GM12878 (cell line): Measurements from ENCODE around the gene MAST3. TPM values are rescaled to one million over a fixed set of nuclear protein-coding genes. Genes with fewer than 3 reads are reported as not detected.

Source experiments
- ATAC-seq: fragments of 200-7000 bp; cut with Tn5 transposase; 3 replicates; pipeline ENCODE4 v1.9.1; 2020; ENCODE audit warnings: mild to moderate bottlenecking, moderate library complexity
- BruUV-seq: library from RNA; stranded (reverse); fragments of 400-500 nt; replicated peaks from 2 replicates; lab custom pipeline; 2021; lab: Mats Ljungman, UMichigan
- CTCF ChIA-PET: fragments of 300-600 bp; sonication (Branson Sonifier 250); formaldehyde crosslinking; extraction: SDS; loops from one replicate; lab custom pipeline; 2021; ENCODE audit warnings: inconsistent platforms; lab: Yijun Ruan, JAX
- POLR2A ChIA-PET: fragments of 350-600 bp; formaldehyde crosslinking; extraction: SDS; loops from one replicate; lab custom pipeline; 2021; ENCODE audit warnings: inconsistent platforms; lab: Charles Lee
- RAD21 ChIA-PET: fragments of 300-600 bp; sonication (Branson Sonifier 250); formaldehyde crosslinking; loops from one replicate; lab custom pipeline; 2023; ENCODE audit warnings: antibody characterized with exemption; ENCODE audit not compliant: unreplicated experiment; lab: Charles Lee
- SMC1A ChIA-PET: fragments of 300-600 bp; sonication (Branson Sonifier 250); formaldehyde crosslinking; loops from one replicate; lab custom pipeline; 2023; ENCODE audit not compliant: unreplicated experiment, uncharacterized antibody; lab: Charles Lee
- DNase-seq: peaks from one replicate; pipeline ENCODE4 v3.0.0-alpha.2; 2011; ENCODE audit warnings: low read depth, low spot score
- FAIRE-seq: peaks from 3 replicates; lab custom pipeline; 2011; peaks lifted over from hg19 to GRCh38; lab: Jason Lieb, UNC
- H2AFZ ChIP-seq: 2 replicates; pipeline ENCODE4 v1.6.0; 2011; ENCODE audit warnings: low read depth, low read length, control low read depth; ENCODE audit not compliant: control insufficient read depth
- H3K27ac ChIP-seq: 2 replicates; pipeline ENCODE4 v1.5.1; 2011; ENCODE audit warnings: control low read depth; ENCODE audit not compliant: control insufficient read depth, insufficient read depth
- H3K27me3 ChIP-seq, 2 experiments: replicated peaks in 1 of 2; 2 replicates each; pipeline versions ENCODE4 v1.6.0 to v1.6.1; 2011; ENCODE audit warnings: low read length in 1 of 2; ENCODE audit not compliant: control insufficient read depth in 2 of 2, insufficient read depth in 2 of 2
- H3K36me3 ChIP-seq, 2 experiments: 2 replicates each; pipeline ENCODE4 v1.5.1; 2011; ENCODE audit warnings: low read length in 1 of 2; ENCODE audit not compliant: control insufficient read depth in 2 of 2, insufficient read depth in 2 of 2
- H3K4me1 ChIP-seq: 2 replicates; pipeline ENCODE4 v1.6.1; 2011; ENCODE audit warnings: mild to moderate bottlenecking, low read length, moderate library complexity, mixed read lengths; ENCODE audit not compliant: control insufficient read depth, insufficient read depth
- H3K4me2 ChIP-seq: 2 replicates; pipeline ENCODE4 v1.6.0; 2011; ENCODE audit warnings: control low read depth; ENCODE audit not compliant: control insufficient read depth, insufficient read depth
- H3K4me3 ChIP-seq: fragments of 200-600 bp; sonication (generic); 2 replicates; pipeline ENCODE4 v1.5.1; 2016
- H3K79me2 ChIP-seq: 2 replicates; pipeline ENCODE4 v1.6.0; 2011; ENCODE audit warnings: low read length; ENCODE audit not compliant: control insufficient read depth, insufficient read depth
- H3K9ac ChIP-seq: 2 replicates; pipeline ENCODE4 v1.8.0; 2011; ENCODE audit warnings: low read length, control low read depth, mixed read lengths; ENCODE audit not compliant: control insufficient read depth, insufficient read depth
- H3K9me3 ChIP-seq: replicated peaks from 3 replicates; pipeline ENCODE4 v1.5.1; 2011; ENCODE audit warnings: mild to moderate bottlenecking, low read length; ENCODE audit not compliant: control insufficient read depth, insufficient read depth
- H4K20me1 ChIP-seq: 2 replicates; pipeline ENCODE4 v1.6.0; 2011; ENCODE audit not compliant: control insufficient read depth, insufficient read depth
- EGR1 ChIP-seq, 2 experiments: IDR thresholded peaks; 1 replicate in 1 of 2; 2 replicates in 1 of 2; pipeline ENCODE4 v1.6.1; 2011 to 2012; ENCODE audit warnings: low read depth in 2 of 2, low read length in 2 of 2, borderline replicate concordance in 1 of 2, mild to moderate bottlenecking in 1 of 2, moderate library complexity in 1 of 2
- FOXK2 ChIP-seq: fragments of 450-650 bp; IDR thresholded peaks from 2 replicates; pipeline ENCODE4 v1.6.1; 2017; ENCODE audit warnings: mild to moderate bottlenecking, moderate library complexity
- KDM1A ChIP-seq: fragments of 200-600 bp; sonication (generic); IDR thresholded peaks from 2 replicates; pipeline ENCODE4 v1.6.1; 2016; ENCODE audit warnings: borderline replicate concordance
- MEF2A ChIP-seq: IDR thresholded peaks from 2 replicates; pipeline ENCODE4 v1.6.1; 2011; ENCODE audit warnings: low read depth, mild to moderate bottlenecking, low read length, moderate library complexity; ENCODE audit not compliant: insufficient read depth
- POLR2A ChIP-seq: IDR thresholded peaks from 2 replicates; pipeline ENCODE4 v1.6.1; 2011; ENCODE audit warnings: low read depth, mild to moderate bottlenecking, low read length
- TCF3 ChIP-seq: IDR thresholded peaks from 2 replicates; pipeline ENCODE4 v1.6.1; 2012; ENCODE audit warnings: low read depth, mild to moderate bottlenecking, low read length, borderline replicate concordance; ENCODE audit not compliant: insufficient read depth
- WGBS: methylation state at CpG from one replicate; pipeline ENCODE4 v1.1.6; 2016; ENCODE audit warnings: low lambda C conversion rate; ENCODE audit not compliant: insufficient replicate concordance, insufficient coverage; ENCODE audit errors: missing lambda C conversion rate; 5-methylcytosine and 5-hydroxymethylcytosine counted together
- in situ Hi-C: fragments of 300-500 bp; cut with MboI; formaldehyde crosslinking; loops from 9 replicates; pipeline ENCODE4 v1.14.3; 2018; ENCODE audit warnings: mixed read lengths
- intact Hi-C: fragments of 100-400 bp; cut with micrococcal nuclease; formaldehyde crosslinking; loops from one replicate; pipeline ENCODE4 v1.14.2; 2022; ENCODE audit not compliant: unreplicated experiment
- polyA plus RNA-seq, 11 experiments: library from polyadenylated mRNA; depleted of rRNA in 4 of 11; unstranded in 6 of 11; stranded (reverse) in 5 of 11; fragments of >200 nt; fragmentation: Nextera tagmentation in 4 of 11; fragmentation: Illumina TruSeq in 1 of 11; extraction: Ambion mirVana in 4 of 11; extraction: Trizol in 1 of 11; gene quantifications; 1 replicate in 1 of 11; 2 replicates in 10 of 11; pipeline versions ENCODE4 v1.2.1 to v1.2.3, GENCODE V29; 2011 to 2016; ENCODE audit warnings: inconsistent platforms in 2 of 11, missing spikeins in 2 of 11, low read depth in 1 of 11
- total RNA-seq, 4 experiments: library from RNA; depleted of rRNA in 3 of 4; stranded (reverse); fragments of >200 nt in 3 of 4; fragmentation: Illumina TruSeq in 1 of 4; extraction: Trizol in 1 of 4; gene quantifications; 2 replicates each; pipeline versions ENCODE4 v1.2.1 to v1.2.3, GENCODE V29; 2013 to 2021
- TF ChIP-seq, protein P1 (sequence below): fragments of 450-650 bp; formaldehyde crosslinking; IDR thresholded peaks from 2 replicates; pipeline ENCODE4 v1.4.0; 2020; ENCODE audit warnings: mild to moderate bottlenecking, moderate library complexity
- TF ChIP-seq, protein P2 (sequence below): IDR thresholded peaks from 2 replicates; pipeline ENCODE4 v1.6.1; 2011; ENCODE audit warnings: borderline replicate concordance, low read depth, mild to moderate bottlenecking, moderate library complexity, mixed read lengths, low read length; ENCODE audit not compliant: insufficient read depth; ENCODE audit errors: extremely low read length
- TF ChIP-seq, protein P3 (sequence below): fragments of 450-650 bp; conservative IDR thresholded peaks from 2 replicates; pipeline ENCODE4 v1.6.1; 2017; ENCODE audit warnings: mild to moderate bottlenecking, moderate library complexity
- TF ChIP-seq, protein P4 (sequence below): IDR thresholded peaks from 2 replicates; pipeline ENCODE4 v1.6.1; 2012; ENCODE audit warnings: improper control_type of control experiment, low read depth, low read length; ENCODE audit not compliant: insufficient replicate concordance

The MAST3 gene
- total and polyA plus RNA-seq, 10 of the 15 experiments (the other 5 are each of a cell fraction or from before 2014, with no cell fraction given) = 3.0 to 22.2 (median 7.5) TPM

DNA sequence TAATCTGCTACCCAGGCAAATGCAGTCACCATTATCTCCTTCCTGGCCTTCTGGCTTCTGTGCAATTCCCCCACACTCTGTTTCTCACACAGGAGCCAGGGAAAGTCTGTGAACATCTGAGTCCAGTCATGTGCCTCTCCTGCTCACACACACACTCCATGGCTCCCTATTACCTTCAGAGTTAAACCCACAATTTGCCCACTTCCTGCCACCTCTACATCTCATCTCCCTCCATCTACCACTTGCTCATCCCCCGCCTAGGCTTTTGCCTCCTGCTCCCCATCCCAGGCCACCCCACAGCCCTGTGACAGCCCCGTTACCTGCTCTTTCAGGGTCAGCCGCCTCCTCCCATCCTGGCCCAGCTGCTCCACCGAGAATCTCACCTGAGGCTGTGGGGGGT is 24.4 kb upstream of the MAST3 start (continued):
- TF ChIP-seq, protein P1, sequence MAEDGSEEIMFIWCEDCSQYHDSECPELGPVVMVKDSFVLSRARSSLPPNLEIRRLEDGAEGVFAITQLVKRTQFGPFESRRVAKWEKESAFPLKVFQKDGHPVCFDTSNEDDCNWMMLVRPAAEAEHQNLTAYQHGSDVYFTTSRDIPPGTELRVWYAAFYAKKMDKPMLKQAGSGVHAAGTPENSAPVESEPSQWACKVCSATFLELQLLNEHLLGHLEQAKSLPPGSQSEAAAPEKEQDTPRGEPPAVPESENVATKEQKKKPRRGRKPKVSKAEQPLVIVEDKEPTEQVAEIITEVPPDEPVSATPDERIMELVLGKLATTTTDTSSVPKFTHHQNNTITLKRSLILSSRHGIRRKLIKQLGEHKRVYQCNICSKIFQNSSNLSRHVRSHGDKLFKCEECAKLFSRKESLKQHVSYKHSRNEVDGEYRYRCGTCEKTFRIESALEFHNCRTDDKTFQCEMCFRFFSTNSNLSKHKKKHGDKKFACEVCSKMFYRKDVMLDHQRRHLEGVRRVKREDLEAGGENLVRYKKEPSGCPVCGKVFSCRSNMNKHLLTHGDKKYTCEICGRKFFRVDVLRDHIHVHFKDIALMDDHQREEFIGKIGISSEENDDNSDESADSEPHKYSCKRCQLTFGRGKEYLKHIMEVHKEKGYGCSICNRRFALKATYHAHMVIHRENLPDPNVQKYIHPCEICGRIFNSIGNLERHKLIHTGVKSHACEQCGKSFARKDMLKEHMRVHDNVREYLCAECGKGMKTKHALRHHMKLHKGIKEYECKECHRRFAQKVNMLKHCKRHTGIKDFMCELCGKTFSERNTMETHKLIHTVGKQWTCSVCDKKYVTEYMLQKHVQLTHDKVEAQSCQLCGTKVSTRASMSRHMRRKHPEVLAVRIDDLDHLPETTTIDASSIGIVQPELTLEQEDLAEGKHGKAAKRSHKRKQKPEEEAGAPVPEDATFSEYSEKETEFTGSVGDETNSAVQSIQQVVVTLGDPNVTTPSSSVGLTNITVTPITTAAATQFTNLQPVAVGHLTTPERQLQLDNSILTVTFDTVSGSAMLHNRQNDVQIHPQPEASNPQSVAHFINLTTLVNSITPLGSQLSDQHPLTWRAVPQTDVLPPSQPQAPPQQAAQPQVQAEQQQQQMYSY (CRISPR knock-in tag) = no peak
- no peak for TF ChIP-seq KDM1A
- no peak for TF ChIP-seq EGR1 (IDR thresholded peaks at IDR 0.05; ENCODE audit: borderline replicate concordance in 1 of 2, low read depth in 2 of 2, low read length in 2 of 2)
- TF ChIP-seq FOXK2 = no peak

DNA sequence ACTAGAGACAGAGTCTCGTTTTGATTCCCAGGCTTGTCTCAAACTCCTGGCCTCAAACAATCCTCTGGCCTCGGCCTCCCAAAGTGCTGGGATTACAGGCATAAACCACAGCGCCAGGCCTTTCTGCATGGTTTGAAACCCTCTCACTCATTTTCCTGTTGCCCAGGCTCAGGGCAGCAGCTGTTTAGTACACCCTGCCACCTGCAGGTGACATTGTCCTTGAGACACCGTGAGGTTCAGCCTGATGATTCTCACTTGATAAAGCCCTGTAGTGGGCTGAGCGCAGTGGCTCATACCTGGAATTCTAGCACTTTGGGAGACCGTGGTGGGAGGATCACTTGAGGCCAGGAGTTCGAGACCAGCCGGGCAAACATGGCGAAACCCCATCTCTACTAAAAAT is 23.4 kb upstream of the MAST3 start:
- Histone ChIP-seq H3K27me3 (no peaks in the 10 kb centered on the region), H3K4me2 (no peak overlapping the region), H3K27ac (no peak overlapping the region), H3K4me1 (no peaks in the 10 kb centered on the region), H3K9ac (no peak overlapping the region), H3K79me2 (no peaks in the 10 kb centered on the region), H3K4me3 (no peak overlapping the region), H2AFZ (no peak overlapping the region), H3K9me3 (no peaks in the 10 kb centered on the region), H3K36me3 (peaks cover 0 to 8% of the 10 kb centered on the region in 2 experiments), H4K20me1 (no peaks in the 10 kb centered on the region)
- no TSS peak for BruUV-seq
- CTCF ChIA-PET = no interaction called here
- ATAC-seq (no peak), DNase-seq (no peak), FAIRE-seq (no peak)
- POLR2A ChIA-PET = no interaction called here
- SMC1A ChIA-PET = interaction anchor here (0.6 kb wide), 1 partner anchor 875 kb away, joined by 3 read pairs; no protein-coding TSS in a partner anchor
- RAD21 ChIA-PET = no interaction called here
- WGBS = 87% methylated on average over 9 of the region's 9 CpGs
- in situ Hi-C loops (no loop called here), intact Hi-C loops (no loop called here)
- TF ChIP-seq MEF2A (no peak), POLR2A (no peak), TCF3 (no peak)
- TF ChIP-seq, protein P2, sequence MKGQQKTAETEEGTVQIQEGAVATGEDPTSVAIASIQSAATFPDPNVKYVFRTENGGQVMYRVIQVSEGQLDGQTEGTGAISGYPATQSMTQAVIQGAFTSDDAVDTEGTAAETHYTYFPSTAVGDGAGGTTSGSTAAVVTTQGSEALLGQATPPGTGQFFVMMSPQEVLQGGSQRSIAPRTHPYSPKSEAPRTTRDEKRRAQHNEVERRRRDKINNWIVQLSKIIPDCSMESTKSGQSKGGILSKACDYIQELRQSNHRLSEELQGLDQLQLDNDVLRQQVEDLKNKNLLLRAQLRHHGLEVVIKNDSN = no peak
- TF ChIP-seq, protein P3, sequence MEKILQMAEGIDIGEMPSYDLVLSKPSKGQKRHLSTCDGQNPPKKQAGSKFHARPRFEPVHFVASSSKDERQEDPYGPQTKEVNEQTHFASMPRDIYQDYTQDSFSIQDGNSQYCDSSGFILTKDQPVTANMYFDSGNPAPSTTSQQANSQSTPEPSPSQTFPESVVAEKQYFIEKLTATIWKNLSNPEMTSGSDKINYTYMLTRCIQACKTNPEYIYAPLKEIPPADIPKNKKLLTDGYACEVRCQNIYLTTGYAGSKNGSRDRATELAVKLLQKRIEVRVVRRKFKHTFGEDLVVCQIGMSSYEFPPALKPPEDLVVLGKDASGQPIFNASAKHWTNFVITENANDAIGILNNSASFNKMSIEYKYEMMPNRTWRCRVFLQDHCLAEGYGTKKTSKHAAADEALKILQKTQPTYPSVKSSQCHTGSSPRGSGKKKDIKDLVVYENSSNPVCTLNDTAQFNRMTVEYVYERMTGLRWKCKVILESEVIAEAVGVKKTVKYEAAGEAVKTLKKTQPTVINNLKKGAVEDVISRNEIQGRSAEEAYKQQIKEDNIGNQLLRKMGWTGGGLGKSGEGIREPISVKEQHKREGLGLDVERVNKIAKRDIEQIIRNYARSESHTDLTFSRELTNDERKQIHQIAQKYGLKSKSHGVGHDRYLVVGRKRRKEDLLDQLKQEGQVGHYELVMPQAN = no peak
- TF ChIP-seq, protein P4, sequence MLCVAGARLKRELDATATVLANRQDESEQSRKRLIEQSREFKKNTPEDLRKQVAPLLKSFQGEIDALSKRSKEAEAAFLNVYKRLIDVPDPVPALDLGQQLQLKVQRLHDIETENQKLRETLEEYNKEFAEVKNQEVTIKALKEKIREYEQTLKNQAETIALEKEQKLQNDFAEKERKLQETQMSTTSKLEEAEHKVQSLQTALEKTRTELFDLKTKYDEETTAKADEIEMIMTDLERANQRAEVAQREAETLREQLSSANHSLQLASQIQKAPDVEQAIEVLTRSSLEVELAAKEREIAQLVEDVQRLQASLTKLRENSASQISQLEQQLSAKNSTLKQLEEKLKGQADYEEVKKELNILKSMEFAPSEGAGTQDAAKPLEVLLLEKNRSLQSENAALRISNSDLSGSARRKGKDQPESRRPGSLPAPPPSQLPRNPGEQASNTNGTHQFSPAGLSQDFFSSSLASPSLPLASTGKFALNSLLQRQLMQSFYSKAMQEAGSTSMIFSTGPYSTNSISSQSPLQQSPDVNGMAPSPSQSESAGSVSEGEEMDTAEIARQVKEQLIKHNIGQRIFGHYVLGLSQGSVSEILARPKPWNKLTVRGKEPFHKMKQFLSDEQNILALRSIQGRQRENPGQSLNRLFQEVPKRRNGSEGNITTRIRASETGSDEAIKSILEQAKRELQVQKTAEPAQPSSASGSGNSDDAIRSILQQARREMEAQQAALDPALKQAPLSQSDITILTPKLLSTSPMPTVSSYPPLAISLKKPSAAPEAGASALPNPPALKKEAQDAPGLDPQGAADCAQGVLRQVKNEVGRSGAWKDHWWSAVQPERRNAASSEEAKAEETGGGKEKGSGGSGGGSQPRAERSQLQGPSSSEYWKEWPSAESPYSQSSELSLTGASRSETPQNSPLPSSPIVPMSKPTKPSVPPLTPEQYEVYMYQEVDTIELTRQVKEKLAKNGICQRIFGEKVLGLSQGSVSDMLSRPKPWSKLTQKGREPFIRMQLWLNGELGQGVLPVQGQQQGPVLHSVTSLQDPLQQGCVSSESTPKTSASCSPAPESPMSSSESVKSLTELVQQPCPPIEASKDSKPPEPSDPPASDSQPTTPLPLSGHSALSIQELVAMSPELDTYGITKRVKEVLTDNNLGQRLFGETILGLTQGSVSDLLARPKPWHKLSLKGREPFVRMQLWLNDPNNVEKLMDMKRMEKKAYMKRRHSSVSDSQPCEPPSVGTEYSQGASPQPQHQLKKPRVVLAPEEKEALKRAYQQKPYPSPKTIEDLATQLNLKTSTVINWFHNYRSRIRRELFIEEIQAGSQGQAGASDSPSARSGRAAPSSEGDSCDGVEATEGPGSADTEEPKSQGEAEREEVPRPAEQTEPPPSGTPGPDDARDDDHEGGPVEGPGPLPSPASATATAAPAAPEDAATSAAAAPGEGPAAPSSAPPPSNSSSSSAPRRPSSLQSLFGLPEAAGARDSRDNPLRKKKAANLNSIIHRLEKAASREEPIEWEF = no peak
